ENCODE data around the gene CPLX4.

The CPLX4 gene

GRCh38 chr18:59272221-59272888 is 46.1 kb downstream of the CPLX4 start:
- no peak overlapping the region for H3K4me3 ChIP-seq
- in situ Hi-C loops (cut with MboI; ENCODE audit: low sequenced_read_pairs): no loop called here
- no peak for DNase-seq (ENCODE audit: low spot score in 2 of 2)
- no peaks in the 10 kb centered on the region; the same call in 1 of the 2 replicates for H3K9me3 ChIP-seq
- H3K27me3 ChIP-seq (ENCODE audit: low read depth): peaks cover 57% of the 10 kb centered on the region
- no peaks in the 10 kb centered on the region for H3K36me3 ChIP-seq (replicated peaks)
- no peaks in the 10 kb centered on the region for H3K4me1 ChIP-seq

- peaks cover 63% of the 10 kb centered on the region for H3K27me3 ChIP-seq (ENCODE audit: low read depth)
- H3K36me3 ChIP-seq (replicated peaks): no peaks in the 10 kb centered on the region
These were observed 46.7 kb downstream of the CPLX4 start for GRCh38 chr18:59271606-59272220.

GRCh38 chr18:59270689-59271257 is 47.7 kb downstream of the CPLX4 start:
- Histone ChIP-seq H3K4me3 (no peak overlapping the region), H3K9me3 (no peaks in the 10 kb centered on the region; the same call in 1 of the 2 replicates), H3K4me1 (no peaks in the 10 kb centered on the region), H3K36me3 (replicated peaks) (no peaks in the 10 kb centered on the region), H3K27me3 (ENCODE audit: low read depth) (peaks cover 73% of the 10 kb centered on the region)
- in situ Hi-C loops (cut with MboI; ENCODE audit: low sequenced_read_pairs): no loop called here
- DNase-seq (ENCODE audit: low spot score in 2 of 2): no peak

More at GRCh38 chr18:59271606-59272220, 46.7 kb downstream of the CPLX4 start:
- Histone ChIP-seq H3K9me3 (no peaks in the 10 kb centered on the region; the same call in 1 of the 2 replicates), H3K4me3 (no peak overlapping the region), H3K4me1 (no peaks in the 10 kb centered on the region)
- in situ Hi-C loops (cut with MboI; ENCODE audit: low sequenced_read_pairs): no loop called here
- no peak for DNase-seq (ENCODE audit: low spot score in 2 of 2)

- Histone ChIP-seq H3K4me1 (no peaks in the 10 kb centered on the region), H3K4me3 (peak overlapping the region; percentile 27), H3K9me3 (no peaks in the 10 kb centered on the region; the same call in 1 of the 2 replicates), H3K36me3 (replicated peaks) (no peaks in the 10 kb centered on the region), H3K27me3 (ENCODE audit: low read depth) (peaks cover 79% of the 10 kb centered on the region)
- no peak for DNase-seq (ENCODE audit: low spot score in 2 of 2)
- in situ Hi-C loops (cut with MboI; ENCODE audit: low sequenced_read_pairs): no loop called here
These were observed 48.8 kb downstream of the CPLX4 start for GRCh38 chr18:59269563-59270119.

DNA sequence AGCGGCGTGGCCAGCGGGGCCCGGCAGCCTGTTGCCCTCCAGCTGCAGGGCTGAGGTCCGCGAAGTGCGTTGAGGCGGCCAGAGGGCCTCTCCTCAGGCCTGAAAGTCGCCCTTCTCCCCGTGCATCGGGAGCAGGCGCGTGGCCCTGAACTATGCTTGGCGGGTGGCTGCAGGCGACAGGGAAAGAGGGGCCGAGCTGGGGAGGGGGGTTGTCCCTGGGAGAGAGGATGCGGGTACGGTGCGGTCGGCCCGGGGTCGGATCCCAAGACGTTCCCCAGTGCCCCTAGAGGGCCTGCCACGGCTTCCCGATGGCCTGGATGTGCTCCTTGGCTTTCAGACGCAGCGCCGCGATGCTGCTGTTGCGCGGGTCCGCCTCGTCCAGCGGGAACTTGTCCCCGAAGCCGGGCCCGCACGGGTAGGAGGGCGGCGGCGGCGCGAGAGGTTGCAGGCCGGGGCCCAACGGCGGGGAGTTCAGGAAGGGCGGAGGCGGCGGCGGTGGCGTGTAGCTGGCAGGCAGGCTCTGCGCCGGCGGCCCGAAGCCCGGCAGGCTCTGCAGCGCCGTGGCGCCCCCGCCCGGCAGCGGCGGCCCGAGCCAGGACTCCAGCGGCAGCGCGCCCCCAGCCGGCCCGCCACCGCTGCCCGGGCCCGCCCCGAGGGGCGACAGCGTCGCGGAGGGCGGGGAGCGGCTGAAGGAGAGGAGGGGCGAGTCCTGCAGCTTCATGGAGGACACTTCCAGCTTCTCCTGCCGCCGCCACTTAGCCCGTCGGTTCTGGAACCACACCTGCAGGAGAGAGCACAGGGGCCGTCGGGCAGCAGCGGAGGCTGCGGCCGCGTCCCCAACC is 49.5 kb downstream of the CPLX4 start:
- H3K9me3 ChIP-seq: no peaks in the 10 kb centered on the region; the same call in 1 of the 2 replicates
- no peaks in the 10 kb centered on the region for H3K36me3 ChIP-seq (replicated peaks)
- no peaks in the 10 kb centered on the region for H3K4me1 ChIP-seq
- H3K27me3 ChIP-seq (ENCODE audit: low read depth): peaks cover 84% of the 10 kb centered on the region
- H3K4me3 ChIP-seq: peak overlapping the region; percentile 27
- peak; percentile 39 to 74 for DNase-seq (ENCODE audit: low spot score in 2 of 2)
- in situ Hi-C loops (cut with MboI; ENCODE audit: low sequenced_read_pairs): no loop called here

- Histone ChIP-seq H3K9me3 (no peaks in the 10 kb centered on the region; the same call in 1 of the 2 replicates), H3K4me3 (no peak overlapping the region), H3K4me1 (no peaks in the 10 kb centered on the region), H3K36me3 (replicated peaks) (no peaks in the 10 kb centered on the region), H3K27me3 (ENCODE audit: low read depth) (peaks cover 84% of the 10 kb centered on the region)
- DNase-seq (ENCODE audit: low spot score in 2 of 2): no peak
- in situ Hi-C loops (cut with MboI; ENCODE audit: low sequenced_read_pairs): no loop called here
These were observed 50.2 kb downstream of the CPLX4 start for GRCh38 chr18:59268127-59268720.

GRCh38 chr18:59267503-59268126 is 50.8 kb downstream of the CPLX4 start:
- H3K4me1 ChIP-seq: no peaks in the 10 kb centered on the region
- H3K27me3 ChIP-seq (ENCODE audit: low read depth): peaks cover 82% of the 10 kb centered on the region
- in situ Hi-C loops (cut with MboI; ENCODE audit: low sequenced_read_pairs): no loop called here
- H3K9me3 ChIP-seq: no peaks in the 10 kb centered on the region; the same call in 1 of the 2 replicates
- no peak overlapping the region for H3K4me3 ChIP-seq
- H3K36me3 ChIP-seq (replicated peaks): no peaks in the 10 kb centered on the region
- DNase-seq (ENCODE audit: low spot score in 2 of 2): no peak

DNA sequence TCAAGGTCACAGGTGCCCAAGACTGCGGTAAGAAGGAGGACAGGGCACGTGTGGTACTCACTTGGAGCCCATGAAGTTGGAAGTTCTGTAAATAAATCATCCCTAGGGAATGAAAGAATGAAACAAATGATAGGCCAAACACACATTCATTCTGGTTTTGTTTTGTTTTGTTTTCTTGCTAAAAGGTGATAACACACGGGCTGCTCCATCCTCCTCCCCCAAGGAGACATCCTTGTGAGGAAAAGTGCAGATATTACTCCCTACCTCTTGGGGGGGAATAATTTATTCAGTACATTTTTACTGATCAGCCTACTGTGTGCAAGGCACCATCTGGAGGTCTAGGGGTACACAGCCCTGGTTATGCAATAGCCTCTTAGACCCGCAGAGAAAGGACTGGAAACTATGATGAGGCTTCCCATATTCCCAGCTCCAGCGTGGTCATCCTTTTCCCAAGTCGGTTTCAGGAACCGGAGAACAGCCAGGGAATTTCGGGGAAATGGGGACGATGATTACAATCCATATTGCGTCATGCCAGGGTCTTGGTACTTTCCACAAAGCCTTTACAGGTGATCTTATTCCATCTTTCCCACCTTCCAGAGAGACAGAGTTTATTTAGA is 51.5 kb downstream of the CPLX4 start:
- Histone ChIP-seq H3K4me3 (no peak overlapping the region), H3K36me3 (replicated peaks) (no peaks in the 10 kb centered on the region), H3K4me1 (no peaks in the 10 kb centered on the region), H3K9me3 (no peaks in the 10 kb centered on the region; the same call in 1 of the 2 replicates), H3K27me3 (ENCODE audit: low read depth) (peaks cover 77% of the 10 kb centered on the region)
- in situ Hi-C loops (cut with MboI; ENCODE audit: low sequenced_read_pairs): no loop called here
- no peak for DNase-seq (ENCODE audit: low spot score in 2 of 2)

GRCh38 chr18:59266459-59266858 is 52.0 kb downstream of the CPLX4 start:
- no peak for DNase-seq (ENCODE audit: low spot score in 2 of 2)
- Histone ChIP-seq H3K4me3 (no peak overlapping the region), H3K36me3 (replicated peaks) (no peaks in the 10 kb centered on the region), H3K27me3 (ENCODE audit: low read depth) (peaks cover 73% of the 10 kb centered on the region), H3K4me1 (no peaks in the 10 kb centered on the region), H3K9me3 (no peaks in the 10 kb centered on the region; the same call in 1 of the 2 replicates)
- in situ Hi-C loops (cut with MboI; ENCODE audit: low sequenced_read_pairs): no loop called here

- no peaks in the 10 kb centered on the region for H3K36me3 ChIP-seq (replicated peaks)
- peaks cover 68% of the 10 kb centered on the region for H3K27me3 ChIP-seq (ENCODE audit: low read depth)
- H3K4me1 ChIP-seq: no peaks in the 10 kb centered on the region
- in situ Hi-C loops (cut with MboI; ENCODE audit: low sequenced_read_pairs): no loop called here
- DNase-seq (ENCODE audit: low spot score in 2 of 2): no peak
- H3K9me3 ChIP-seq: no peaks in the 10 kb centered on the region; the same call in 1 of the 2 replicates
- no peak overlapping the region for H3K4me3 ChIP-seq
These were observed 52.5 kb downstream of the CPLX4 start for GRCh38 chr18:59265974-59266369.

DNA sequence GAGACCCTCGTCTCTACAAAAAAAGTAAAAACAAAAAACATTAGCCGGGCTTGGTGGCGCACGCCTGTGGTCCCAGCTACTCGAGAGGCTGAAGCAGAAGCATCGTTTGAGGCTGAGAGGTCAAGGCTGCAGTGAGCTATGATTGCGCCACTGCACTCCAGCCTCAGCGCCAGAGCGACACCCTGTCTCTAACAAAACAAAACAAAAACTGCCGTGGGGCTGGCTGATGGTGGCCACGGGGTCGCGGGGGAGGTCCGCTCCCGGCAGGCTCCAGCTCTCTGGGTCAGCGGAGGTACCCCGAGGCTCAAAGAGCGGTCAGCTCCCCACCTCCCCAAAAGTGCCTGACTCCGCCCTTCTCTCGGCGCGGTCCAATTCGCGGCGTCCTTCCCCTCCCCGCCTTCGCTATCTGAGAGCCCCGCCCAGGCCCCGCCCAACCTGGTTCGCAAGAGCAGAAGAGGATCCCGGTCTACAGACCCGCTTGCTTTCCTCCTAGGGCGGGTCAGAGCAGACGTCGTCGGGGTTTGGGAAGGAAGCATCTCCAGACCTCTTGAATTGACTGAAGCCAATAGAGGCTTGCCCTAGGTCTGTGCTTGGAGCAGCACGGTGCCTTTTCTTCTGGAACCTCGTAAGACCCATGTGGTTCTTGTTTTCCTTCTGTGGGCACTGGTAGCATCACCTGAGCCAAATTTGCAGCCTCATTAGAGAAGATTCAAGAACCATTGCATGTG is 53.0 kb downstream of the CPLX4 start:
- Histone ChIP-seq H3K27me3 (ENCODE audit: low read depth) (peaks cover 62% of the 10 kb centered on the region), H3K9me3 (no peaks in the 10 kb centered on the region; the same call in 1 of the 2 replicates), H3K36me3 (replicated peaks) (no peaks in the 10 kb centered on the region), H3K4me1 (no peaks in the 10 kb centered on the region), H3K4me3 (peak overlapping the region; percentile 37)
- DNase-seq (ENCODE audit: low spot score in 2 of 2): peak; percentile 50 to 85
- in situ Hi-C loops (cut with MboI; ENCODE audit: low sequenced_read_pairs): no loop called here

Data from HAP-1 (cell line).